ENCODE data around the gene FAM216A.

DNA sequence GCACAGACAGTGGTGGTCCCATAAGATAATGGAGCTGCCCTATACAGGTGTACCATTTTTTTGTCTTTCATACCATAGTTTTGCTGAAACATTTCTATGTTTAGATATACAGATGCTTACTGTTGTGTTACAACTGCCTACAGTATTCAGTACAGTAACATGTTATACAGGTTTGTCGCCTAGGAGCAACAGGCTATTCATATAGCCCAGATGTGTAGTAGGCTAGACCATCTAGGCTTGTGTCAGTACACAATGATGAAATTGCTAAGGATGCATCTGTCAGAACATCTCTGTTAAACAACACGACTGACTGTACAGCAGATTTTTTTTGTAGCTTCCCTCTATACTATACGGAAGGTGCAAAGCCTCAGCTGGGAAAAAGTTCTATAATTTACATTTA is 64.0 kb downstream of the FAM216A start:
- TF ChIP-seq, protein P1, sequence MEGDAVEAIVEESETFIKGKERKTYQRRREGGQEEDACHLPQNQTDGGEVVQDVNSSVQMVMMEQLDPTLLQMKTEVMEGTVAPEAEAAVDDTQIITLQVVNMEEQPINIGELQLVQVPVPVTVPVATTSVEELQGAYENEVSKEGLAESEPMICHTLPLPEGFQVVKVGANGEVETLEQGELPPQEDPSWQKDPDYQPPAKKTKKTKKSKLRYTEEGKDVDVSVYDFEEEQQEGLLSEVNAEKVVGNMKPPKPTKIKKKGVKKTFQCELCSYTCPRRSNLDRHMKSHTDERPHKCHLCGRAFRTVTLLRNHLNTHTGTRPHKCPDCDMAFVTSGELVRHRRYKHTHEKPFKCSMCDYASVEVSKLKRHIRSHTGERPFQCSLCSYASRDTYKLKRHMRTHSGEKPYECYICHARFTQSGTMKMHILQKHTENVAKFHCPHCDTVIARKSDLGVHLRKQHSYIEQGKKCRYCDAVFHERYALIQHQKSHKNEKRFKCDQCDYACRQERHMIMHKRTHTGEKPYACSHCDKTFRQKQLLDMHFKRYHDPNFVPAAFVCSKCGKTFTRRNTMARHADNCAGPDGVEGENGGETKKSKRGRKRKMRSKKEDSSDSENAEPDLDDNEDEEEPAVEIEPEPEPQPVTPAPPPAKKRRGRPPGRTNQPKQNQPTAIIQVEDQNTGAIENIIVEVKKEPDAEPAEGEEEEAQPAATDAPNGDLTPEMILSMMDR (optimal IDR thresholded peaks at IDR 0.05 in 1 of 3, IDR thresholded peaks at IDR 0.05 in 1 of 3, conservative IDR thresholded peaks at IDR 0.05 in 1 of 3; ENCODE audit: extremely low read depth in 1 of 3, insufficient read depth in 2 of 3, low read length in 3 of 3), result no peak
- TF ChIP-seq EZH2 (IDR thresholded peaks at IDR 0.05; ENCODE audit: low read length), result no peak

Measured in keratinocyte (primary cell).